Heart left ventricle (tissue), 16 donors: ENCODE results near the gene EIF3D. TPM values are rescaled to one million over a fixed set of nuclear protein-coding genes. Genes with fewer than 3 reads are reported as not detected.

ENCODE experiments used
- ATAC-seq, 4 donors: fragments of 200-7000 bp; cut with Tn5 transposase; one replicate each; pipeline ENCODE4 v1.9.1; 2020 to 2022; ENCODE audit warnings: moderate library complexity in 4 of 4, mild to moderate bottlenecking in 3 of 4, moderate number of reproducible peaks in 1 of 4
- DNase-seq, 5 donors: peaks; one replicate each; pipeline ENCODE4 v3.0.0-alpha.2; 2020
- H3K27ac ChIP-seq, 12 donors: fragments of 200-600 bp; sonication (generic) in 4 of 12; one replicate each; pipeline versions ENCODE4 v1.5.0 to v1.8.0; 2016 to 2022; ENCODE audit warnings: mild to moderate bottlenecking in 2 of 12
- H3K27me3 ChIP-seq, 9 donors: fragments of 200-600 bp; sonication (generic) in 2 of 9; one replicate each; pipeline versions ENCODE4 v1.5.1 to v1.8.0; 2016 to 2022; ENCODE audit warnings: mild to moderate bottlenecking in 3 of 9
- H3K36me3 ChIP-seq, 9 donors: fragments of 200-600 bp; sonication (generic) in 2 of 9; one replicate each; pipeline versions ENCODE4 v1.5.0 to v1.8.0; 2018 to 2022; ENCODE audit warnings: mild to moderate bottlenecking in 2 of 9
- H3K4me1 ChIP-seq, 12 donors: fragments of 200-600 bp; sonication (generic) in 4 of 12; one replicate each; pipeline versions ENCODE4 v1.5.0 to v1.8.0; 2016 to 2022; ENCODE audit warnings: mild to moderate bottlenecking in 3 of 12
- H3K4me3 ChIP-seq, 12 donors: fragments of 200-600 bp; sonication (generic) in 4 of 12; one replicate each; pipeline versions ENCODE4 v1.5.0 to v1.8.0; 2017 to 2022; ENCODE audit warnings: mild to moderate bottlenecking in 9 of 12, moderate library complexity in 4 of 12
- H3K9me3 ChIP-seq, 12 donors: fragments of 200-600 bp; sonication (generic) in 4 of 12; one replicate each; pipeline versions ENCODE4 v1.5.0 to v1.8.0; 2016 to 2022; ENCODE audit warnings: mild to moderate bottlenecking in 1 of 12
- POLR2A ChIP-seq, 2 donors: fragments of 450-650 bp; IDR thresholded peaks; one replicate each; pipeline ENCODE4 v1.6.1; 2017; ENCODE audit warnings: antibody characterized with exemption in 2 of 2, mild to moderate bottlenecking in 2 of 2, moderate library complexity in 2 of 2
- WGBS, 4 donors: extraction: QIAGEN DNeasy Blood & Tissue Kit in 2 of 4; methylation state at CpG; one replicate each; pipeline versions ENCODE4 v1.1.5 to v1.1.7; 2013 to 2018; 5-methylcytosine and 5-hydroxymethylcytosine counted together
- intact Hi-C, 10 donors: fragments of 100-400 bp; cut with DNase I; formaldehyde crosslinking; loops; one replicate each; pipeline versions ENCODE4 v1.11.1 to v1.14.2; 2022
- polyA plus RNA-seq, 2 donors: library from polyadenylated mRNA; stranded (reverse); fragments of 200-250 nt; gene quantifications; one replicate each; pipeline ENCODE4 v1.2.3, GENCODE V29; 2013
- total RNA-seq, 9 donors: library from RNA; depleted of rRNA in 2 of 9; stranded (reverse); fragments of >200 nt in 2 of 9; fragmentation: NEBNext Ultra II Directional in 3 of 9; extraction: Animal tissue kit (Norgen Biotek cat#: 25700) in 3 of 9; gene quantifications; one replicate each; pipeline versions ENCODE4 v1.1.0 to v1.2.4, GENCODE V29; 2016 to 2023
- TF ChIP-seq, protein P1 (sequence below), 12 donors: fragments of 200-600 bp; sonication (generic) in 4 of 12; IDR thresholded peaks; one replicate each; pipeline versions ENCODE4 v1.5.0 to v1.8.0; 2018 to 2022; ENCODE audit warnings: antibody characterized with exemption in 12 of 12, mild to moderate bottlenecking in 5 of 12
- donor health status: ischemic (EF 13 %, LVEDD 7.1; RV severe dilation, severe dysfunction).
- donor health status: healthy with polysubstance abuse.
- donor health status: DM: no; HTN: yes; CAD: no.
- donor health status: DM: no; HTN: no; CAD: no.
- donor health status: ischemic (EF 25% LVEDD 6.9; RV normal size, moderate dysfunction).
- donor health status: ischemic (EF 25% LVEDD 5.7; RV mildly dilated, moderate dysfunction).
- donor health status: healthy.
- donor health status: DM: yes; HTN: yes; CAD: no.
- donor health status: ischemic (EF 35%, LVEDD 5.7; RV mildly dilated, moderate dysfunction).
- donor health status: nonischemic (EF 11% LVEDD 7.7; RV severe dilation, severe dysfunction).
- donor health status: DM: yes; HTN: yes; CAD: no.
- donor health status: PGD.
- donor health status: ischemic (EF 29% LVEDD 5.4; RV normal size, mild dysfunction).
- donor health status: nonischemic (EF 23%, LVEDD 6.1; RV moderate dilation, normal function).

Gene EIF3D
- total and polyA plus RNA-seq, 11 donors: 73.6 to 206 (median 89.4) TPM

DNA sequence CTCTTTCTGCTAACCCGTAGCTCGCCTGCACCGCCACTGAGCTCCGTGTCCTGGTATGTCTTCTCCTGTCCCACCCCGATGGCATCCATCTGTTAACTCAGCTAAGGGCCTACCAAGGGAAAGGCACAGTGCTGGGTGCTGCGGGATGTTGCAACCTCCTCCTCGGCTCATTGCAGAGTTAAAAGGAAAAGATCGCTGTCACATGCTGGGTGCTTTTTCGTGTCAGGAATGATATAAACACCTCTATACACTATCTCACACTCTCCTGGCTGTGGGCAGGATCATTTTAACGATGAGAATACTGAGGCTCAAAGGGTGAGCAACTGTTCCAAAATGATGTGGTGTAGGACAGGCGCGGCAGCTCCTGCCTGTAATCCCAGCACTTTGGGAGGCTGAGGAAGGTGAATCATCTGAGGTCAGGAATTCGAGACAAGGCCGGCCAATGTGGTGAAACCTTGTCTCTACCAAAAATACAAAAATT lies 57.6 kb downstream of the EIF3D start:
- WGBS, 4 donors: 86 to 91% (median 88%) methylated on average over 14 of the region's 14 CpGs
- intact Hi-C loops: loop anchor here in 8 of 10 donors (2.0 to 5.0 kb wide), 3 partner anchors 149 to 171 kb away; no protein-coding TSS in a partner anchor
- DNase-seq (no peak), ATAC-seq (no peak)
- TF ChIP-seq, protein P1, sequence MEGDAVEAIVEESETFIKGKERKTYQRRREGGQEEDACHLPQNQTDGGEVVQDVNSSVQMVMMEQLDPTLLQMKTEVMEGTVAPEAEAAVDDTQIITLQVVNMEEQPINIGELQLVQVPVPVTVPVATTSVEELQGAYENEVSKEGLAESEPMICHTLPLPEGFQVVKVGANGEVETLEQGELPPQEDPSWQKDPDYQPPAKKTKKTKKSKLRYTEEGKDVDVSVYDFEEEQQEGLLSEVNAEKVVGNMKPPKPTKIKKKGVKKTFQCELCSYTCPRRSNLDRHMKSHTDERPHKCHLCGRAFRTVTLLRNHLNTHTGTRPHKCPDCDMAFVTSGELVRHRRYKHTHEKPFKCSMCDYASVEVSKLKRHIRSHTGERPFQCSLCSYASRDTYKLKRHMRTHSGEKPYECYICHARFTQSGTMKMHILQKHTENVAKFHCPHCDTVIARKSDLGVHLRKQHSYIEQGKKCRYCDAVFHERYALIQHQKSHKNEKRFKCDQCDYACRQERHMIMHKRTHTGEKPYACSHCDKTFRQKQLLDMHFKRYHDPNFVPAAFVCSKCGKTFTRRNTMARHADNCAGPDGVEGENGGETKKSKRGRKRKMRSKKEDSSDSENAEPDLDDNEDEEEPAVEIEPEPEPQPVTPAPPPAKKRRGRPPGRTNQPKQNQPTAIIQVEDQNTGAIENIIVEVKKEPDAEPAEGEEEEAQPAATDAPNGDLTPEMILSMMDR (IDR thresholded peaks at IDR 0.05): no peak
- no peak for TF ChIP-seq POLR2A (IDR thresholded peaks at IDR 0.05)
- Histone ChIP-seq H3K36me3 (peaks cover 0 to 69% (median 56%) of the 10 kb centered on the region in 9 donors), H3K27me3 (no peaks in the 10 kb centered on the region), H3K4me1 (peaks cover 0 to 60% (median 50%) of the 10 kb centered on the region in 12 donors), H3K4me3 (no peak overlapping the region), H3K9me3 (no peaks in the 10 kb centered on the region), H3K27ac (peak overlapping the region in 2 of 12 donors; percentile 41 to 97)

DNA sequence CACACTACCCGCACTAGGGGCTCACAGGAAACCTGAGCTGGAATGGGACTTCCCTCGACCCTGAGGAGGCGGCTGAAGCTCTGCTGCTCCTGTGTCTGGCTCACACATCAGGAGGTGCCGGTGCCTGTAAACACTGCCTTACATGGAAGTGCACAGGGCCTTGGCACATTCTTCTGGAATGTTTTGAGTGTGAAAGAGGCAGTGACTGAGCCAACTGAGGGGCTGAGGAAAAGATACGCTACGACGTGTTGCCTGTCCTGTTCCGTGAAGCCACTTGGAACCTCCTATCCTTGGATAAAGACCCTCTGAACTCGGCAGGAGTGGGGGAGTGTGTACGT lies 58.0 kb downstream of the EIF3D start:
- H3K4me1 ChIP-seq: peaks cover 0 to 64% (median 55%) of the 10 kb centered on the region in 12 donors
- intact Hi-C loops: loop anchor here (1.0 to 5.0 kb wide), 4 partner anchors 149 to 170 kb away; no protein-coding TSS in a partner anchor
- TF ChIP-seq, protein P1 (IDR thresholded peaks at IDR 0.05): no peak
- TF ChIP-seq POLR2A (IDR thresholded peaks at IDR 0.05): no peak
- peak overlapping the region in 3 of 12 donors; percentile 41 to 97 (median 96) for H3K27ac ChIP-seq
- H3K36me3 ChIP-seq: peaks cover 0 to 66% (median 52%) of the 10 kb centered on the region in 9 donors
- WGBS, 4 donors: 65 to 78% (median 68%) methylated on average over 10 of the region's 10 CpGs
- no peaks in the 10 kb centered on the region for H3K27me3 ChIP-seq
- no peak for ATAC-seq
- no peaks in the 10 kb centered on the region for H3K9me3 ChIP-seq
- H3K4me3 ChIP-seq: no peak overlapping the region
- DNase-seq: no peak

DNA sequence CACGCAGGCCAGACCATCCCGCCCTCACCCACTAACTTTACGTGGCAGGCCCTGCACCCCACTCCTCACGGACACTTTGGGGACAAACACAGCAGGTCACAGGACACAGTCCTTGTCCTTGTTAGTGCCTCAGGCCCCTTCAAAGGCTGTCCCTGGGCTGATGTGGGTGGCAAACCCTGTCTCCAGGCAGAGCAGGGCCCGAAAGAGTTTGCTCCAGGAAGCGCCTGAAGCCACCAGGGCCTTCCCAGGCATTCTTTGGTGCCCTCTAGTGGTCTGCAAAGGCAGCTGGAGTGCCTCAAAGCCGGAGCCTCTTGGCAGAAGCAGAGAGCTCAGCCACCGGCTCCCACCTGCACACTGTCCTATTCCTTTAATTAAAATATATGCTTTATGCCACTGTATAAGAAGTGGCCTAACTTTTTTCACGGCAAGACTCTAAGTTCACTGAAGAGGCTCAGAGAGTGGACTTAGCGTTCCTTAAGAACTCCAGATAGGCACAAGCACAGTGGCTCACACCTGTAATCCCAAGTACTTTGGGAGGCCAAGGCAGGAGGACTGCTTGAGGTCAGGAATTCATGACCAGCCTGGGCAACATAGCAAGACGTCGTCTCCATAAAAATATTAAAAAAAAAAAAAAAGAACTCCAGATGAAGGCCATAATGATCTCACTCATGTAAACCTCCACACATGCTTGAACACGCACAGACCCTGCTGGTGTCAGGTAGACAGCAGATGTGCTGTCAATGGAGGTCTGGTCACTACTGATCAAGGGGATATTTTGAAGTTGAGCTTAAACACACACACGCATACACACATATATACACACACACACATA lies 58.6 kb downstream of the EIF3D start:
- no peaks in the 10 kb centered on the region for H3K9me3 ChIP-seq
- H3K27me3 ChIP-seq: no peaks in the 10 kb centered on the region
- 38 to 46% (median 45%) methylated on average over 10 to 14 of the region's 14 CpGs for WGBS, 4 donors
- H3K36me3 ChIP-seq: peaks cover 0 to 60% (median 46%) of the 10 kb centered on the region in 9 donors
- H3K27ac ChIP-seq: peak overlapping the region in 11 of 12 donors; percentile 42 to 98 (median 94)
- H3K4me3 ChIP-seq: no peak overlapping the region
- TF ChIP-seq, protein P1 (IDR thresholded peaks at IDR 0.05): peak; percentile 93 to 100 (median 97)
- TF ChIP-seq POLR2A (IDR thresholded peaks at IDR 0.05): no peak
- intact Hi-C loops: loop anchor here (1.0 to 5.0 kb wide), 4 partner anchors 148 to 170 kb away; no protein-coding TSS in a partner anchor
- ATAC-seq (peak; percentile 49 to 74 (median 69)), DNase-seq (peak; percentile 85 to 89 (median 87))
- peaks cover 0 to 70% (median 60%) of the 10 kb centered on the region in 12 donors for H3K4me1 ChIP-seq
